Panc1 (cell line): ENCODE results near the gene CHST8. TPM values are rescaled to one million over a fixed set of nuclear protein-coding genes. Genes with fewer than 3 reads are reported as not detected.
A peak's percentile ranks its signal among the peaks of the same experiment; 100 is the strongest.

Experiments used
- ATAC-seq: fragments of 200-7000 bp; cut with Tn5 transposase; 2 replicates; pipeline ENCODE4 v1.9.1; 2020; ENCODE audit warnings: mild to moderate bottlenecking, moderate library complexity
- BruUV-seq: library from RNA; stranded (reverse); fragments of 400-500 nt; replicated peaks from 2 replicates; lab custom pipeline; 2021; lab: Mats Ljungman, UMichigan
- CTCF ChIA-PET: fragments of 300-600 bp; sonication (Branson Sonifier 250); formaldehyde crosslinking; loops from one replicate; lab custom pipeline; 2022; ENCODE audit warnings: antibody characterized with exemption; lab: Charles Lee
- POLR2A ChIA-PET: fragments of 300-600 bp; sonication (Branson Sonifier 250); formaldehyde crosslinking; loops from one replicate; lab custom pipeline; 2022; ENCODE audit warnings: antibody characterized with exemption; lab: Charles Lee
- DNase-seq: peaks from one replicate; pipeline ENCODE4 v3.0.0-alpha.2; 2010; ENCODE audit warnings: low read depth, low spot score
- H3K27ac ChIP-seq: 2 replicates; pipeline ENCODE4 v1.5.1; 2011; ENCODE audit warnings: mild to moderate bottlenecking, low read length, inconsistent platforms
- H3K27me3 ChIP-seq: fragments of 200-500 bp; sonication (Bioruptor generic); 2 replicates; pipeline ENCODE4 v1.6.0; 2014; ENCODE audit warnings: low read length, inconsistent platforms; ENCODE audit not compliant: control insufficient read depth, insufficient read depth
- H3K36me3 ChIP-seq: fragments of 200-500 bp; sonication (Bioruptor generic); 2 replicates; pipeline ENCODE4 v1.5.1; 2014; ENCODE audit warnings: inconsistent platforms, mild to moderate bottlenecking, low read length, moderate library complexity; ENCODE audit not compliant: control insufficient read depth, insufficient read depth
- H3K4me1 ChIP-seq: 2 replicates; pipeline ENCODE4 v1.5.1; 2011; ENCODE audit warnings: inconsistent platforms, mild to moderate bottlenecking, low read length, moderate library complexity; ENCODE audit not compliant: control insufficient read depth, insufficient read depth
- H3K4me3 ChIP-seq, 2 experiments: 2 replicates each; pipeline ENCODE4 v1.5.1; 2011 to 2012; ENCODE audit warnings: low read depth in 2 of 2, low read length in 2 of 2, mild to moderate bottlenecking in 2 of 2, inconsistent platforms in 1 of 2, moderate library complexity in 1 of 2
- H3K9me3 ChIP-seq: fragments of 200-500 bp; sonication (Bioruptor generic); 2 replicates; pipeline ENCODE4 v1.5.1; 2014; ENCODE audit warnings: low read depth, mild to moderate bottlenecking, inconsistent platforms, low read length, moderate library complexity; ENCODE audit not compliant: control insufficient read depth, insufficient read depth
- POLR2AphosphoS5 ChIP-seq: IDR thresholded peaks from 2 replicates; pipeline ENCODE4 v1.6.1; 2012; ENCODE audit warnings: mild to moderate bottlenecking, low read depth, low read length, moderate library complexity
- SIN3A ChIP-seq: IDR thresholded peaks from 2 replicates; pipeline ENCODE4 v1.6.1; 2012; ENCODE audit warnings: low read depth, mild to moderate bottlenecking, low read length, moderate library complexity, borderline replicate concordance; ENCODE audit not compliant: insufficient read depth
- TCF7L2 ChIP-seq: IDR thresholded peaks from 2 replicates; pipeline ENCODE4 v1.6.1; 2011; ENCODE audit warnings: mild to moderate bottlenecking, low read depth, low read length, inconsistent platforms
- in situ Hi-C: cut with HindIII; loops from 2 replicates; pipeline ENCODE4 v1.10.0; 2016; ENCODE audit warnings: low sequenced_read_pairs, low pct_unique_long_range_greater_than_20kb
- intact Hi-C: fragments of 100-400 bp; cut with micrococcal nuclease; formaldehyde crosslinking; loops from one replicate; pipeline ENCODE4 v1.10.0; 2022; ENCODE audit not compliant: unreplicated experiment
- total RNA-seq: library from RNA; stranded (reverse); gene quantifications from one replicate; pipeline ENCODE4 v1.2.1, GENCODE V29; 2021; ENCODE audit not compliant: unreplicated experiment
- TF ChIP-seq, protein P1 (sequence below): fragments of 450-650 bp; IDR thresholded peaks from 2 replicates; pipeline ENCODE4 v1.5.1; 2017; ENCODE audit warnings: mild to moderate bottlenecking
- TF ChIP-seq, protein P2 (sequence below), 2 experiments: IDR thresholded peaks; 2 replicates each; pipeline ENCODE4 v1.6.1; 2011 to 2012; ENCODE audit warnings: low read depth in 2 of 2, control low read depth in 1 of 2, low read length in 1 of 2, mild to moderate bottlenecking in 1 of 2, moderate library complexity in 1 of 2; ENCODE audit not compliant: insufficient read depth in 1 of 2

Gene CHST8
- total RNA-seq, 1 experiment from 2014 or later = 0.28 TPM

DNA sequence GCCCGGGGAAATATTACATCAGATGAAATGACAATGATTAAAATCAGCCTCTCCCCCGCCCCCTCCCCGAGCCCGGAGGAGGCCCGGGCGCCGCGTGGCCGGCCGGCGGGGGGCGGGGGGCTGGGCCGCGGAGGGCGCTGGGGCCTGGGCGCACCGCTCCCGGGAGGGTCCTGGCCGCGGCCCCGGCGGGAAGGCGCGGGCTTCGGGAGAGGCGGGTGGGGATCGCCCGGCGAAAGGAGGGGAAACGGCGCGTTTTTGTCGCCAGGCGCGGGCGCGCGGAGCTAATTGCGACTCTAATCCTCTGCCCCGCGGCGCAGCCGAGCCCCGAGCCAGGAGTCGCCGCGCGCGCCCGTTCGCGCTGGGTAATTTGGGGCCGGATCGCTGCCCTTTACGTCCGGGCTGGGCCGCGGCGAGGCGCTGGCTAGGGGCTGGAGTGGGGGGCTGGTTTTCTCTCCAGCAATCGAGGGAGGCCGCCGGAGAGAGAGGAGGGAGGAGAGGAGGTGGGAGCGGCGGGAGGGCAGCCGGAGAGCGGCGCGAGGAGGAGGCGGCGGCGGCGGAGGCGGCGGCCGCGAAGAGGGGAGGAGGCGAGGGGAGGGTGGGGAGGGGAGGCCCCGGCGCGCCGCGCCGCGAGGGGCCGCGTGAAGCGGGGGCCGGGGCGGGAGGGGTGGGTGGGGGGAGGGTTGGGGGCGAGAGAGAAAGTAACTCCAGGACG, 174.6 kb downstream of the CHST8 start, which contains the start of gene KCTD15:
KCTD15 (plus strand) TSS at position 707 of the 712 bp plus-strand sequence. CDS start 3,585 bp downstream, outside the sequence.
- Histone ChIP-seq H3K27ac (peak within 1 kb of the TSS; percentile 75), H3K4me1 (peaks cover 7% of the 10 kb centered on the region; the same call in 1 of the 2 replicates), H3K27me3 (no peaks in the 10 kb centered on the region), H3K36me3 (no peaks in the 10 kb centered on the region), H3K4me3 (peak within 1 kb of the TSS; percentile 70 to 71), H3K9me3 (no peaks in the 10 kb centered on the region)
- intact Hi-C loops = no loop called here
- POLR2A ChIA-PET = interaction anchor here (0.5 to 0.7 kb wide), 3 partner anchors 70 to 329 kb away, joined by 3 to 8 read pairs (median 4); no protein-coding TSS in a partner anchor
- ATAC-seq = peak; percentile 64
- peak; percentile 1; the same call in 1 of the 2 replicates for TF ChIP-seq TCF7L2
- TF ChIP-seq SIN3A = peak; percentile 38; the same call in 1 of the 2 replicates
- TF ChIP-seq, protein P1, sequence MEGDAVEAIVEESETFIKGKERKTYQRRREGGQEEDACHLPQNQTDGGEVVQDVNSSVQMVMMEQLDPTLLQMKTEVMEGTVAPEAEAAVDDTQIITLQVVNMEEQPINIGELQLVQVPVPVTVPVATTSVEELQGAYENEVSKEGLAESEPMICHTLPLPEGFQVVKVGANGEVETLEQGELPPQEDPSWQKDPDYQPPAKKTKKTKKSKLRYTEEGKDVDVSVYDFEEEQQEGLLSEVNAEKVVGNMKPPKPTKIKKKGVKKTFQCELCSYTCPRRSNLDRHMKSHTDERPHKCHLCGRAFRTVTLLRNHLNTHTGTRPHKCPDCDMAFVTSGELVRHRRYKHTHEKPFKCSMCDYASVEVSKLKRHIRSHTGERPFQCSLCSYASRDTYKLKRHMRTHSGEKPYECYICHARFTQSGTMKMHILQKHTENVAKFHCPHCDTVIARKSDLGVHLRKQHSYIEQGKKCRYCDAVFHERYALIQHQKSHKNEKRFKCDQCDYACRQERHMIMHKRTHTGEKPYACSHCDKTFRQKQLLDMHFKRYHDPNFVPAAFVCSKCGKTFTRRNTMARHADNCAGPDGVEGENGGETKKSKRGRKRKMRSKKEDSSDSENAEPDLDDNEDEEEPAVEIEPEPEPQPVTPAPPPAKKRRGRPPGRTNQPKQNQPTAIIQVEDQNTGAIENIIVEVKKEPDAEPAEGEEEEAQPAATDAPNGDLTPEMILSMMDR = no peak
- in situ Hi-C loops = no loop called here
- CTCF ChIA-PET = interaction anchor here (0.5 kb wide), 1 partner anchor 202 kb away, joined by 3 read pairs; no protein-coding TSS in a partner anchor
- no peak for DNase-seq
- TSS peak; percentile 70 for BruUV-seq

DNA sequence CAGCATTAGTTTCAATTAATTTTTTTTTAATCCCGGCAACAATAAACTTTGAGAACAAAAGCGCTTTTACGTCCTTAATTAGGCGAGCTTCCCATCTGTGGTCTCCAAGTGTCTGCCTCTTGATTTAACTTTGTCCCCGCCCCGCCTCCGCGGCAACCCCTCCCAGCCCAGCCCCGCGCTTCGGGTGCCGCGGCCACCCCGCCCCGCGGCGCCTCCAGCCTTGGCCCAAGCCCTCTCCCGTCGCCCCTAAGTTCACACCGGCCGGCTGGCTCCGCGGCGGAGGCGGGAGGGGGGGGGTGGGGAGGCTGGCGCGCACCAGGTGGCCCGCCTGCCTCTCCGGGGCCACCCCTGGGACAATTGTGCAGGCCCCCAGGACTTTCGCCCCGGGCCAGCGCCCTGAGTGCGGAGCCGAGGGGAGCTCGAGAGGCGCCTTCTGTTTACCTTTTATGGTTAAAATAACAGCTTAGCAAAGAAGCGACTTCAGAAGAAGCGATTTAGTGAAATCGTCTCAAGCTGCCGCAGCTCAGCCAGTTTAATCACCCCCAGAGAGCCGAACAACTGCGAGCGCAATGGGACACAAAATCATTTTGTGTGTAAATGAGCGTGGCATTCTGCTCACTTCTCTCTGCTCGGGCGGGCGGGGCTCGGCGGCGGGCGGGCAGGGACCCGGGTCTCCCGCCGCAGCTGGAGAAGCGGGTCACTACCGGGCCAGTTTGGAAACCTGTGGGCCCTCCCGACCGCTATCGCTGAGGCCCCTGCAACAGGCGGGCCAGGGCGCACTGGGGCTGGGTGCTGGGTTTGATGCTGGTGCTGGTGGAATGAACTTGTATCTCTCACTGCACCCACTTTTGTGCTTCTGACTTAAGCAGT, 176.3 kb downstream of the CHST8 start:
- ATAC-seq = no peak
- in situ Hi-C loops = no loop called here

More for the DNA sequence above, 176.3 kb downstream of the CHST8 start:
- Histone ChIP-seq H3K36me3 (no peaks in the 10 kb centered on the region), H3K9me3 (no peaks in the 10 kb centered on the region), H3K27ac (no peak overlapping the region), H3K4me1 (peaks cover 7% of the 10 kb centered on the region; the same call in 1 of the 2 replicates), H3K4me3 (peak overlapping the region; percentile 53 to 71), H3K27me3 (no peaks in the 10 kb centered on the region)
- CTCF ChIA-PET = interaction anchor here (0.6 kb wide), 1 partner anchor 69 kb away, joined by 3 read pairs; no protein-coding TSS in a partner anchor
- intact Hi-C loops = no loop called here
- BruUV-seq = no TSS peak
- POLR2A ChIA-PET = interaction anchor here (0.7 kb wide), 1 partner anchor 303 kb away, joined by 3 read pairs; no protein-coding TSS in a partner anchor
- TF ChIP-seq, protein P2, sequence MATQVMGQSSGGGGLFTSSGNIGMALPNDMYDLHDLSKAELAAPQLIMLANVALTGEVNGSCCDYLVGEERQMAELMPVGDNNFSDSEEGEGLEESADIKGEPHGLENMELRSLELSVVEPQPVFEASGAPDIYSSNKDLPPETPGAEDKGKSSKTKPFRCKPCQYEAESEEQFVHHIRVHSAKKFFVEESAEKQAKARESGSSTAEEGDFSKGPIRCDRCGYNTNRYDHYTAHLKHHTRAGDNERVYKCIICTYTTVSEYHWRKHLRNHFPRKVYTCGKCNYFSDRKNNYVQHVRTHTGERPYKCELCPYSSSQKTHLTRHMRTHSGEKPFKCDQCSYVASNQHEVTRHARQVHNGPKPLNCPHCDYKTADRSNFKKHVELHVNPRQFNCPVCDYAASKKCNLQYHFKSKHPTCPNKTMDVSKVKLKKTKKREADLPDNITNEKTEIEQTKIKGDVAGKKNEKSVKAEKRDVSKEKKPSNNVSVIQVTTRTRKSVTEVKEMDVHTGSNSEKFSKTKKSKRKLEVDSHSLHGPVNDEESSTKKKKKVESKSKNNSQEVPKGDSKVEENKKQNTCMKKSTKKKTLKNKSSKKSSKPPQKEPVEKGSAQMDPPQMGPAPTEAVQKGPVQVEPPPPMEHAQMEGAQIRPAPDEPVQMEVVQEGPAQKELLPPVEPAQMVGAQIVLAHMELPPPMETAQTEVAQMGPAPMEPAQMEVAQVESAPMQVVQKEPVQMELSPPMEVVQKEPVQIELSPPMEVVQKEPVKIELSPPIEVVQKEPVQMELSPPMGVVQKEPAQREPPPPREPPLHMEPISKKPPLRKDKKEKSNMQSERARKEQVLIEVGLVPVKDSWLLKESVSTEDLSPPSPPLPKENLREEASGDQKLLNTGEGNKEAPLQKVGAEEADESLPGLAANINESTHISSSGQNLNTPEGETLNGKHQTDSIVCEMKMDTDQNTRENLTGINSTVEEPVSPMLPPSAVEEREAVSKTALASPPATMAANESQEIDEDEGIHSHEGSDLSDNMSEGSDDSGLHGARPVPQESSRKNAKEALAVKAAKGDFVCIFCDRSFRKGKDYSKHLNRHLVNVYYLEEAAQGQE (IDR thresholded peaks at IDR 0.05; ENCODE audit: insufficient read depth in 1 of 2, low read depth in 2 of 2, low read length in 1 of 2) = no peak
- TF ChIP-seq, protein P1 = no peak
- TF ChIP-seq TCF7L2 = no peak
- TF ChIP-seq POLR2AphosphoS5 = no peak
- no peak for TF ChIP-seq SIN3A
- DNase-seq = no peak
